Progenitor cell of endocrine pancreas (in vitro differentiated cells): Measurements from ENCODE around the gene DCUN1D2. TPM values are rescaled to one million over a fixed set of nuclear protein-coding genes. Genes with fewer than 3 reads are reported as not detected.

ENCODE experiments used
- DNase-seq: peaks from one replicate; pipeline ENCODE4 v3.0.0; 2021; ENCODE audit warnings: low spot score; ENCODE audit not compliant: unreplicated experiment
- H3K27ac Mint-ChIP-seq: 2 replicates; pipeline ENCODE4 v1.8.0; 2021; ENCODE audit warnings: mild to moderate bottlenecking, moderate library complexity, mixed read lengths
- H3K27me3 Mint-ChIP-seq: 2 replicates; pipeline ENCODE4 v1.8.0; 2021; ENCODE audit warnings: mixed read lengths
- H3K36me3 Mint-ChIP-seq: 2 replicates; pipeline ENCODE4 v1.8.0; 2022; ENCODE audit warnings: mixed read lengths; ENCODE audit not compliant: insufficient read depth
- H3K4me1 Mint-ChIP-seq: 2 replicates; pipeline ENCODE4 v1.8.0; 2021; ENCODE audit warnings: low read depth, mixed read lengths
- H3K4me3 Mint-ChIP-seq: 2 replicates; pipeline ENCODE4 v1.8.0; 2021; ENCODE audit warnings: low read depth, mild to moderate bottlenecking, moderate library complexity, mixed read lengths
- H3K9me3 Mint-ChIP-seq: 2 replicates; pipeline ENCODE4 v1.8.0; 2021; ENCODE audit warnings: low read depth, mixed read lengths
- CTCF ChIP-seq: fragments of 200-600 bp; sonication (generic); IDR thresholded peaks from one replicate; pipeline ENCODE4 v1.5.0; 2021; ENCODE audit warnings: antibody characterized with exemption, mild to moderate bottlenecking; ENCODE audit not compliant: unreplicated experiment
- total RNA-seq: library from RNA; stranded (reverse); gene quantifications from 2 replicates; pipeline ENCODE4 v1.2.1, GENCODE V29; 2021

Gene DCUN1D2
- total RNA-seq, 1 donor from 2014 or later: 51.2 TPM

- peaks cover 12% of the 10 kb centered on the region for H3K36me3 Mint-ChIP-seq
- H3K27me3 Mint-ChIP-seq: no peaks in the 10 kb centered on the region
- H3K4me1 Mint-ChIP-seq: peaks cover 7% of the 10 kb centered on the region
- no peak for TF ChIP-seq CTCF
- H3K4me3 Mint-ChIP-seq: no peak overlapping the region
- DNase-seq: no peak
- H3K27ac Mint-ChIP-seq: no peak overlapping the region
- no peaks in the 10 kb centered on the region for H3K9me3 Mint-ChIP-seq
These were observed 70.8 kb downstream of the DCUN1D2 start for GRCh38 chr13:113419531-113420193.

- DNase-seq: no peak
These were observed 71.8 kb downstream of the DCUN1D2 start for GRCh38 chr13:113418722-113419049.

GRCh38 chr13:113417836-113418721, 72.4 kb downstream of the DCUN1D2 start:
- Mint-ChIP-seq H3K4me3 (no peak overlapping the region), H3K4me1 (peaks cover 7% of the 10 kb centered on the region), H3K27ac (no peak overlapping the region), H3K9me3 (no peaks in the 10 kb centered on the region), H3K27me3 (no peaks in the 10 kb centered on the region), H3K36me3 (peaks cover 14% of the 10 kb centered on the region)
- no peak for TF ChIP-seq CTCF
- DNase-seq: no peak

More at GRCh38 chr13:113418722-113419049, 71.8 kb downstream of the DCUN1D2 start:
- H3K27me3 Mint-ChIP-seq: no peaks in the 10 kb centered on the region
- H3K9me3 Mint-ChIP-seq: no peaks in the 10 kb centered on the region
- peaks cover 7% of the 10 kb centered on the region for H3K4me1 Mint-ChIP-seq
- TF ChIP-seq CTCF: no peak
- no peak overlapping the region for H3K27ac Mint-ChIP-seq
- H3K36me3 Mint-ChIP-seq: peaks cover 12% of the 10 kb centered on the region
- H3K4me3 Mint-ChIP-seq: no peak overlapping the region

- no peak for TF ChIP-seq CTCF
- peaks cover 15% of the 10 kb centered on the region for H3K36me3 Mint-ChIP-seq
- H3K27me3 Mint-ChIP-seq: no peaks in the 10 kb centered on the region
- no peak overlapping the region for H3K4me3 Mint-ChIP-seq
- H3K9me3 Mint-ChIP-seq: no peaks in the 10 kb centered on the region
- peak overlapping the region; percentile 71 for H3K27ac Mint-ChIP-seq
- peaks cover 7% of the 10 kb centered on the region for H3K4me1 Mint-ChIP-seq
- DNase-seq: no peak
These were observed 73.3 kb downstream of the DCUN1D2 start for GRCh38 chr13:113417008-113417751.

- Mint-ChIP-seq H3K36me3 (peaks cover 12% of the 10 kb centered on the region), H3K27ac (no peak overlapping the region), H3K27me3 (no peaks in the 10 kb centered on the region), H3K4me3 (no peak overlapping the region), H3K4me1 (peaks cover 7% of the 10 kb centered on the region), H3K9me3 (no peaks in the 10 kb centered on the region)
- DNase-seq: no peak
- TF ChIP-seq CTCF: no peak
These were observed 74.7 kb downstream of the DCUN1D2 start for GRCh38 chr13:113415825-113416224.
